Endothelial cell of umbilical vein (primary cell): ENCODE results near the gene SETBP1. TPM values are rescaled to one million over a fixed set of nuclear protein-coding genes. Genes with fewer than 3 reads are reported as not detected.

Experiments used
- BruUV-seq: library from RNA; stranded (reverse); fragments of 400-500 nt; replicated peaks from 2 replicates; lab custom pipeline; 2021; lab: Mats Ljungman, UMichigan
- CTCF ChIA-PET: fragments of 300-600, 350-600 bp; sonication (Branson Sonifier 250); formaldehyde crosslinking; loops from one replicate; lab custom pipeline; 2021; ENCODE audit warnings: antibody characterized with exemption, inconsistent platforms; lab: Charles Lee
- POLR2A ChIA-PET: fragments of 300-600, 350-600 bp; sonication (Branson Sonifier 250); formaldehyde crosslinking; loops from one replicate; lab custom pipeline; 2021; ENCODE audit warnings: antibody characterized with exemption, inconsistent platforms; lab: Charles Lee
- DNase-seq: peaks from one replicate; pipeline ENCODE4 v3.0.0-alpha.2; 2011; ENCODE audit warnings: low read depth, low spot score
- FAIRE-seq: peaks from 2 replicates; lab custom pipeline; 2011; peaks lifted over from hg19 to GRCh38; lab: Jason Lieb, UNC
- H2AFZ ChIP-seq: 2 replicates; pipeline ENCODE4 v1.6.0; 2012; ENCODE audit warnings: low read depth, low read length, control low read depth, inconsistent platforms
- H3K27ac ChIP-seq: 2 replicates; pipeline ENCODE4 v1.5.1; 2011; ENCODE audit warnings: low read depth, mild to moderate bottlenecking, control low read depth, low read length, moderate library complexity; ENCODE audit not compliant: insufficient read depth
- H3K27me3 ChIP-seq, 2 experiments: 2 replicates each; pipeline versions ENCODE4 v1.6.0 to v1.6.1; 2011; ENCODE audit warnings: low read length in 2 of 2, mixed read lengths in 1 of 2; ENCODE audit not compliant: control insufficient read depth in 2 of 2, insufficient read depth in 2 of 2
- H3K36me3 ChIP-seq, 2 experiments: 2 replicates in 1 of 2; 3 replicates in 1 of 2; pipeline ENCODE4 v1.5.1; 2011; ENCODE audit warnings: low read length in 2 of 2, mild to moderate bottlenecking in 1 of 2, moderate library complexity in 1 of 2; ENCODE audit not compliant: control insufficient read depth in 2 of 2, insufficient read depth in 2 of 2; ENCODE audit errors: extremely low read depth in 1 of 2
- H3K4me1 ChIP-seq: 3 replicates; pipeline ENCODE4 v1.5.1; 2011; ENCODE audit warnings: mild to moderate bottlenecking, low read length; ENCODE audit not compliant: control insufficient read depth, insufficient read depth; ENCODE audit errors: extremely low read depth
- H3K4me2 ChIP-seq: 2 replicates; pipeline ENCODE4 v1.6.1; 2011; ENCODE audit warnings: low read length, control low read depth, mixed read lengths; ENCODE audit not compliant: insufficient read depth
- H3K4me3 ChIP-seq, 3 experiments: fragments of 200-600 bp in 1 of 3; sonication (generic), shearing (Covaris generic) in 1 of 3; replicated peaks in 1 of 3; 2 replicates each; pipeline ENCODE4 v1.5.1; 2011 to 2016; ENCODE audit warnings: control low read depth in 3 of 3, low read length in 3 of 3, mild to moderate bottlenecking in 2 of 3, inconsistent platforms in 1 of 3, low read depth in 1 of 3, moderate library complexity in 1 of 3; ENCODE audit not compliant: insufficient read depth in 1 of 3
- H3K79me2 ChIP-seq: 2 replicates; pipeline ENCODE4 v1.6.0; 2012; ENCODE audit warnings: low read length, inconsistent platforms; ENCODE audit not compliant: control insufficient read depth, insufficient read depth
- H3K9ac ChIP-seq: replicated peaks from 2 replicates; pipeline ENCODE3; 2011; ENCODE audit warnings: low read length, control low read depth; ENCODE audit not compliant: insufficient read depth; ENCODE audit errors: extremely low read depth
- H3K9me1 ChIP-seq: replicated peaks from 3 replicates; pipeline ENCODE4 v1.6.0; 2011; ENCODE audit warnings: mild to moderate bottlenecking, low read length; ENCODE audit not compliant: control insufficient read depth, insufficient read depth; ENCODE audit errors: extremely low read depth
- H3K9me3 ChIP-seq: replicated peaks from 2 replicates; pipeline ENCODE4 v1.5.1; 2012; ENCODE audit warnings: low read length, inconsistent platforms; ENCODE audit not compliant: control insufficient read depth, insufficient read depth
- H4K20me1 ChIP-seq: replicated peaks from 2 replicates; pipeline ENCODE3; 2011; ENCODE audit warnings: mild to moderate bottlenecking, low read length; ENCODE audit not compliant: control insufficient read depth, insufficient read depth; ENCODE audit errors: extremely low read depth
- EZH2 ChIP-seq: IDR thresholded peaks from 2 replicates; pipeline ENCODE4 v1.6.1; 2012; ENCODE audit warnings: borderline replicate concordance, low read depth, mild to moderate bottlenecking, moderate library complexity, low read length, inconsistent platforms; ENCODE audit not compliant: severe bottlenecking
- FOS ChIP-seq: IDR thresholded peaks from 2 replicates; pipeline ENCODE4 v1.6.1; 2011; ENCODE audit warnings: mild to moderate bottlenecking, low read length, moderate library complexity, borderline replicate concordance; ENCODE audit not compliant: insufficient read depth
- GATA2 ChIP-seq: IDR thresholded peaks from 2 replicates; pipeline ENCODE4 v1.7.0; 2011; ENCODE audit warnings: low read depth, mild to moderate bottlenecking, moderate library complexity, mixed read lengths, low read length; ENCODE audit not compliant: insufficient read length, insufficient read depth
- JUN ChIP-seq: IDR thresholded peaks from 2 replicates; pipeline ENCODE4 v1.6.1; 2011; ENCODE audit warnings: borderline replicate concordance, low read depth; ENCODE audit not compliant: insufficient read length, insufficient read depth
- MYC ChIP-seq: IDR thresholded peaks from one replicate; pipeline ENCODE4 v1.6.1; 2011; ENCODE audit warnings: mild to moderate bottlenecking, low read depth, low read length
- POLR2A ChIP-seq: IDR thresholded peaks from 2 replicates; pipeline ENCODE4 v1.6.1; 2012; ENCODE audit warnings: low read depth, mild to moderate bottlenecking, control low read depth, low read length
- POLR2AphosphoS5 ChIP-seq: IDR thresholded peaks from 2 replicates; pipeline ENCODE4 v1.6.1; 2012; ENCODE audit warnings: low read depth, mild to moderate bottlenecking, control low read depth, low read length, moderate library complexity; ENCODE audit not compliant: insufficient read depth
- dilution Hi-C: fragments of 300-500 bp; cut with MboI; formaldehyde crosslinking; loops from one replicate; pipeline ENCODE4 v1.15.0; 2019; ENCODE audit warnings: low sequenced_read_pairs; ENCODE audit not compliant: extremely low pct_ligation_motif_present
- intact Hi-C: fragments of 100-400 bp; cut with micrococcal nuclease; formaldehyde crosslinking; loops from one replicate; pipeline ENCODE4 v1.10.0; 2022
- polyA plus RNA-seq, 4 experiments: library from polyadenylated mRNA; depleted of rRNA in 3 of 4; stranded (reverse) in 3 of 4; unstranded in 1 of 4; fragments of >200 nt; gene quantifications; 2 replicates each; pipeline versions ENCODE4 v1.2.1 to v1.2.3, GENCODE V29; 2011 to 2012; ENCODE audit warnings: missing spikeins in 1 of 4
- total RNA-seq: library from RNA; stranded (reverse); gene quantifications from 2 replicates; pipeline ENCODE4 v1.2.3, GENCODE V29; 2021
- TF ChIP-seq, protein P1 (sequence below): IDR thresholded peaks from 2 replicates; pipeline ENCODE4 v1.6.1; 2011; ENCODE audit not compliant: insufficient read depth, insufficient read length
- TF ChIP-seq, protein P2 (sequence below), 2 donors: IDR thresholded peaks; 1 replicate in 1 of 2; 2 replicates in 1 of 2; pipeline ENCODE4 v1.5.1; 2011; ENCODE audit warnings: low read length in 2 of 2, mild to moderate bottlenecking in 2 of 2, moderate library complexity in 2 of 2, control low read depth in 1 of 2, inconsistent platforms in 1 of 2, low read depth in 1 of 2; ENCODE audit not compliant: insufficient read depth in 1 of 2; ENCODE audit errors: extremely low read depth in 1 of 2

SETBP1 gene
- total and polyA plus RNA-seq, 2 donors (not counting 3 experiments of a cell fraction or from before 2014, with no cell fraction given) = 0.76 to 3.1 TPM

DNA sequence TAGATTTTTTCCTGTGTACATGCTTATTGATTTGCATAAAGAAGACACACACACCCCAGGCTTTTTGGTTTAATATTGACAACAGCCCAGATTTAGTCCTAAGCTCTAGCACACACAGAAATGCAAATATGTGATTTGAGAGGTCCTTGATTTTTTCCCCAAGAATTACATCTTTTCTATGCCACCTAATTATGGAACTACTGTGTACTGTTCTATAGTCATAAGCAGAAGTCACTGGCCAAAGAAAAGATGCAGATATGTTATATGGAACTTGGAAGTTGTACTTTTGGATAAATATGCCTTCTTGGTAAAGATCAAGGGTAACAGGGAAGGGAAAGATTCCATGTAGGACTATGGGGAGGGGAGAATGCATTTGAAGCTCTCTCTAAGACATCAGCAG lies 105.6 kb downstream of the SETBP1 start:
- no TSS peak for BruUV-seq
- POLR2A ChIA-PET = no interaction called here

More for the DNA sequence above, 105.6 kb downstream of the SETBP1 start:
- Histone ChIP-seq H3K27me3 (no peaks in the 10 kb centered on the region), H3K9me3 (no peaks in the 10 kb centered on the region), H3K27ac (no peak overlapping the region), H4K20me1 (no peaks in the 10 kb centered on the region), H3K79me2 (no peaks in the 10 kb centered on the region), H3K36me3 (no peaks in the 10 kb centered on the region), H3K4me1 (no peaks in the 10 kb centered on the region), H3K9me1 (no peaks in the 10 kb centered on the region), H3K4me2 (no peak overlapping the region), H2AFZ (no peak overlapping the region), H3K9ac (no peak overlapping the region), H3K4me3 (no peak overlapping the region)
- intact Hi-C loops = loop anchor here (5.0 kb wide), 1 partner anchor 49 kb away; no protein-coding TSS in a partner anchor
- dilution Hi-C loops = no loop called here
- no peak for FAIRE-seq
- CTCF ChIA-PET = no interaction called here
- no peak for DNase-seq
- no peak for TF ChIP-seq JUN
- TF ChIP-seq, protein P1, sequence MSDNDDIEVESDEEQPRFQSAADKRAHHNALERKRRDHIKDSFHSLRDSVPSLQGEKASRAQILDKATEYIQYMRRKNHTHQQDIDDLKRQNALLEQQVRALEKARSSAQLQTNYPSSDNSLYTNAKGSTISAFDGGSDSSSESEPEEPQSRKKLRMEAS = no peak
- TF ChIP-seq POLR2AphosphoS5 = no peak
- no peak for TF ChIP-seq EZH2
- no peak for TF ChIP-seq MYC
- TF ChIP-seq FOS = no peak
- TF ChIP-seq POLR2A = no peak
- TF ChIP-seq, protein P2, sequence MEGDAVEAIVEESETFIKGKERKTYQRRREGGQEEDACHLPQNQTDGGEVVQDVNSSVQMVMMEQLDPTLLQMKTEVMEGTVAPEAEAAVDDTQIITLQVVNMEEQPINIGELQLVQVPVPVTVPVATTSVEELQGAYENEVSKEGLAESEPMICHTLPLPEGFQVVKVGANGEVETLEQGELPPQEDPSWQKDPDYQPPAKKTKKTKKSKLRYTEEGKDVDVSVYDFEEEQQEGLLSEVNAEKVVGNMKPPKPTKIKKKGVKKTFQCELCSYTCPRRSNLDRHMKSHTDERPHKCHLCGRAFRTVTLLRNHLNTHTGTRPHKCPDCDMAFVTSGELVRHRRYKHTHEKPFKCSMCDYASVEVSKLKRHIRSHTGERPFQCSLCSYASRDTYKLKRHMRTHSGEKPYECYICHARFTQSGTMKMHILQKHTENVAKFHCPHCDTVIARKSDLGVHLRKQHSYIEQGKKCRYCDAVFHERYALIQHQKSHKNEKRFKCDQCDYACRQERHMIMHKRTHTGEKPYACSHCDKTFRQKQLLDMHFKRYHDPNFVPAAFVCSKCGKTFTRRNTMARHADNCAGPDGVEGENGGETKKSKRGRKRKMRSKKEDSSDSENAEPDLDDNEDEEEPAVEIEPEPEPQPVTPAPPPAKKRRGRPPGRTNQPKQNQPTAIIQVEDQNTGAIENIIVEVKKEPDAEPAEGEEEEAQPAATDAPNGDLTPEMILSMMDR (IDR thresholded peaks at IDR 0.05; ENCODE audit: extremely low read depth in 1 of 2, insufficient read depth in 1 of 2, low read depth in 1 of 2, low read length in 2 of 2) = no peak
- TF ChIP-seq GATA2 = no peak
